NCI-H524 (cell line): ENCODE data around the gene EXOC2.
"Not testable (repeated sequence)": the region's sequence is repeated elsewhere in the genome, so short reads cannot be mapped to it uniquely, and the experiment has no call there.

Source experiments
- DNase-seq, 2 experiments: peaks; one replicate each; lab custom pipeline; 2025; lab: John Stamatoyannopoulos, UW

EXOC2 gene

GRCh38 chr6:679282-679681 lies 13.7 kb downstream of the EXOC2 start:
- no peak for DNase-seq

DNA sequence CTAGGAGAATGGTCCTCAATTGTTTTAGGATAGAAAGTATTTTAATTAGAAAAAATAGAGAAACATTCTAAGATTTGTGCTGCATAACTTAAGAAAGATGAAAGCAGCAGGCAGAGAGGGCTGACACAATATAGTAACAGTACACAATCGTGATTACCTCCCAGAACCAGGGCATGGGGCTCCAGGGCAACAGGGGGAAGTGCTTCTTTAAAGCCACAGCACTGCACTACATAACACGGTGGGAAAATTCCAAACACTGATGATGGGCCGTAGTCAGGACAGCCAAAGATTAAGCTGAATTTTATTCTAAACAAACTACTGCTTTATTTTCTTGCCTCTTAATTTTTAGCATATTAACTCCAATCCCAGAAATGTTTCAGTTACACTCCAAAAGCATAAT lies 14.4 kb downstream of the EXOC2 start:
- DNase-seq = no peak

- no peak for DNase-seq
Measured at GRCh38 chr6:677919-678318, 15.0 kb downstream of the EXOC2 start.

DNA sequence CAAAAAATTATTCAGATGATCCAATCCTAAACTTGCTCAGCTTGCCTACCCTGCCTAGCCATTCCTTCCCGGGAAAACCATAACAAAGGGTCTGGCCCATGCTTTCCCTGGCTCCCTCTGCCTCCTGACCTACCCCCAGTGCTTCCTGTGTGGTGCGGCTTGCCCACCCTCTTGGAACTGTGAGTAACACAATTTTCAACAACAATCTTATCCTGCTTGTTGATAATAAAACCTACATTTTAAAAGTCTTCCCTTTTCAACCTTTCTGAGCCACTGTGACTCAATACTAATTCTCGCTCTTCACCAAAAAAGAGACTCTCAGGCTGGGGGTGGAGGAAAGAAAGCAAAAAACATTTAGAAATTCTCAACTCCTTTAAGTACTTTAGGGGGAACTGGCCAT lies 18.0 kb downstream of the EXOC2 start:
- DNase-seq = no peak

- DNase-seq = no peak
Measured at GRCh38 chr6:674406-674805, 18.5 kb downstream of the EXOC2 start.

DNA sequence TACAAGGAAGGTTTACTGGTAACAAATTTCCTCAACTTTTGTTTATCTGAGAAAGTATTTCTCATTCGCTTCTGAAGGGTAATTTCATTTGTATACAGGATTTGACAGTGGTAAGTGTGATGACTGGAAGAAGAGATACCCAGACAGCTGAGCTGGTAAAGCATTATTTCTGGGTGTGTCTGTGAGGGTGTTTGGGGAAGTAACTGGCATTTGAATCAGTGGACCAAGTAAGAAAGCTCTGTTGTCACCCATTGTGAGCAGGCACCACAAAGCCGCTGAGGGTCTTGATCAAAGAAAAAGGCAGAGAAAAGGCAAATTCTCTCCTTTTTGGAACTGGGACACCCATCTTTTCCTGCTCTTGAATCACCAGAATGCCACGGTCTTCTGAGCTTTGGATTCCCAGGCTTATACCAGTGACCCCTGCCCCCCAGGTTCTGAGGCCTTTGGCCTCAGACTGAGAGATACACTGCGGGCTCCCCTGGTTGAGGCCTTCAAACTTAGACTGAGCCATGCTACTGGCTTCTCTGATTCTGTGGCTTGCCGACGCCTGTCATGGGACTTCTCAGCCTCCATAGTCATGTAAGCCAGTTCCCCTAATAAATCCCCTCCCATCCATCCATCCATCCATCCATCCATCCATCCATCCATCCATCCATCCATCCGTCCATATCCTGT lies 25.5 kb downstream of the EXOC2 start:
- DNase-seq = no peak

- no peak for DNase-seq
Measured at GRCh38 chr6:665403-666267, 27.3 kb downstream of the EXOC2 start.

- DNase-seq = not testable (repeated sequence)
Measured at GRCh38 chr6:663788-664187, 29.2 kb downstream of the EXOC2 start.

DNA sequence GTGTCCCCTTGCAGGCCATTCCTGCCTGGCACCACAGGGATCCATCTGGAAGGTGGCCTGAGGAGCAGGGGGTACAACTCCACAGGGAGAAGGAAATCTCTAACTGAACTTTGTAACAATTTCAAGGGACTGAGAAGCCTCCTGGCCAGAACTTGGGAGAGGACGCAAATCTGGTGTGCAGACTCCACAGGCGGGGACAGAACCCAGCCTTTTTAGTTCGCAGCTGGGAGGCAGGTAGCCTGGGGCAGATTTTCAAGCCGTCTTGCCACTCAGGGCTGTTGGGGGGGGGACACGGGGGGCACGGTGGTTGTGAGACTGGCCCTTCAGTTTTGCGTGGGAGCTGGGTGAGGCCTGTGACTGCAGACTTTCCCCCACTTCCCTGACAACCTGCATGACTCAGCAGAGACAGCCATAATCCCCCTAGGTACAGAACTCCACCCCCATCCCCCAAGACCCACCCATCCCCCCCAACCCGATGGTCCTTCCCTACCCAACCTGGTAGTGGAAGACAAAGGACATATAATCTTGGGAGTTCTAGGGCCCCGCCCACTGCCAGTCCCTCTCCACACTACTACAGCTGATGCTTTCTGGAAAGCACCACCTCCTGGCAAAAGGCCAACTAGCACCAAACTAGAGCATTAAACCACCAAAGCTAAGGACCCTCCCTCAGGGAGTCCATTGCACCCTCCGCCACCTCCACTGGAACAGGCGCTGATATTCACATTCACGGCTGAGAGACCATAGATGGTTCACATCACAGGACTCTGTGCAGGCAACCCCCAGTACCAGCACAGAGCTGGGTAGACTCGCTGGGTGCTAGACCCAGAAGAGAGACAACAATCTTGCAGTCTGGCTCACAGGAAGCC lies 33.0 kb downstream of the EXOC2 start:
- DNase-seq = no peak

GRCh38 chr6:658244-658643 lies 34.7 kb downstream of the EXOC2 start:
- DNase-seq = no peak

DNA sequence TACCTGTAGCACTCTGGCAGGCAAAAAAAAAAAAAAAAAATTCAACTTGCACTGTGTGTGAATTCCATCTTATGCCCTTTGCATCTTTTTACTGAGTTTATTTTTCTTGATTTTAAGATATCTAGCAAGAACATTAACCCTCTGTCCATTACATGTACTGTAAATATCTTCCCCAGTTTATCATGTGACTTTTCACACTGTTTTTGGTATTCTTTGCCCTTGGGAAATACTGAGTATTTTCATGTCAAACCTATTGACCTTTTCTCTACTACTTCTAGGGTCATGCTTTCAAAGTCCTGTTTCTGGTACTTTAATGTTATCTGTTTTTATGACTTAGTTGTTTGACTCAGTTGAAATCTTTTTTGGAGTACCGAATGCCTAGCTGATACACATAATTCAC lies 35.2 kb downstream of the EXOC2 start:
- no peak for DNase-seq

DNA sequence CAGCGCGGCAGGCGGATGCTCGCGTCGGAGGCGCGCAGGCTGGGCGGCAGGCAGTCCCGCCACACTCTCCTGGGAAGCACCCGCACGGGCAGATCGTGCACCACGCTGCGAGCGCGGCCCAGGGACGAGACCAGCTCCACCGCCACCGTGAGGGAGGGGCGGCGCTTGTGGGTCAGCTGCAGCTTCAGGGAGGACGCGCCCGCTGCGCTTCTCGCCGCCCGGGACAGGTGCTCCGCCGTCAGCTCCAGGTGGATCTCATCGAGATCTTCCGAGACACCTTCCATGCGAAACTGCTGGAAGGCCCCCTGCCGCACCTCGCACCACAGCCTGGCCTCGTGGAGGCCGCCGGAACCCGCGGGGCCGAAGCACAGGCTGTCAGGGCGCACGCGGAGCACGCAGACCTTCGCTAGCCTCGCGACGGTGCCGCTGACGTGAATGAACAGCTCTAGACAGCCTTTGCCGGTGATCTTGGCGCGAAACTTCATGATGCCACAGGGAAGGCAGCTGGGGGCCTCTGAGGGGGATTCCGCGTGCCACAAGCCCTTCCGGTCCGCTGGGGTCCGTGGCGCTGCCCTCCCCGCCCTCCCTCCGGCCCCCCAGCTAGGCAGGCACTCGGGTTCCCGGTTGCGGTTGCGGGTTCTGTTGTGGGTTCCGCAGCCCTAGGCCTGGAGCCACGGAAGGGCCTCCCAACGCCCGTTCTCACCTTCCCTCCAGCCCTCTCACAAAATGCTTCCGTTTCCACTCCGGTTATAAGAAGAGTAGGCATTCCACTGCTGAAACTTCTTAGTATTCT lies 36.3 kb downstream of the EXOC2 start, which contains the start of gene HUS1B:
HUS1B (minus strand) TSS at position 641 of the 793 bp plus-strand sequence; CDS start at position 485, 156 bp downstream.
- no peak for DNase-seq

DNA sequence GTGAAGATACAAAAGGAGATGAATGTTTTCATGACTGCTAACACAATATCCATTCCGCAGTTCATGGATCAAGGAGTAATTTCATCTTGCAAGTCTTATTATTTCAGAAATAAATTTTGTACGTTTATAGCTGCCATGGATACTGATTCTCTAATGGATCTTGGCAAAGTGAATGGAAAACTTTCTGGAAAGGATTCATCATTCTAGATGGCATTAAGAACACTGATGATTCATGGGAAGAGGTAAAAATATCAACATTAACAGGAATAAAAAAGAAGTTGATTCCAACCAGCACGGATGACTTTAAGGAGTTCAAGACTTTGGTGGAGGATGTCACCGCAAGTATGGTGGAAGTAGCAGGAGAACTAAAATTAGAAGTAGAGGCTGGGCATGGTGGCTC lies 38.8 kb downstream of the EXOC2 start:
- no peak for DNase-seq

- no peak for DNase-seq
Measured at GRCh38 chr6:652865-653264, 40.1 kb downstream of the EXOC2 start.

DNA sequence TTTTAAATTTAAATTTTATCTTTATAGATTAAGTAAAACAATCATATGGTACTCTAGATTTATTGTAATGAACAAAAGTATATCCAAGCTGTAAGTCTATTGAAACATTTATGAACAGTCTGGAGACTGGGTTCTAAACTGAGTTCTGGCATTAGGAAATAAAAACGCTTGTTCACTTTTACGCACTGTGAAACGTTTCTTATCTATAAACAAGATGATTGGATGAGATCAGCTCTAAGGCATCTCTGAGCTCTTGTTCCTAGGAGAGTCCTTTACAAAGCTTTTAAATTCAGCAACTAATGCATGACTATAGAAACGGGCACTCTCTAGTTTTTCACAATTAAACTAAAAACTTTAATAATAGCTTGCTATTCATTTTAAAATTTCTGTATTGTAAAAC lies 42.8 kb downstream of the EXOC2 start:
- no peak for DNase-seq

DNA sequence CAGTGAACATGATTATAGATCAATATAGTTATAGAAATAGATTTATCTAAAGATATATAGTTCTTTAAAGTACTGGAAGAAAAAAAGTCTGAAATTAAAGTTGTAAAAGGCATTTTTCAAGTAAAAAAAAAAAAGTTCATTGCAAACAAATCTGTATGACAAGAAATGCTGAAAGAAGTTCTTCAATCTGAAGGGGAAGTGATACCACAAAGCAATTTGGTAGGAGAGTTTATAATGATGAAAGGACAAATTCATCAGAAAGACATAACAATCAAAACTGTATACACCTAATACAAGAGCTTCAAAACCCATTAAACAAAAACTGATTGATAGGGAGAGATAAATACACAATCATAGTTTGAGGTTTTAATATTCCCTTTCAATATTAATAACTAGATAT lies 50.1 kb downstream of the EXOC2 start:
- no peak for DNase-seq

GRCh38 chr6:641225-641985 lies 51.5 kb downstream of the EXOC2 start:
- no peak for DNase-seq

DNA sequence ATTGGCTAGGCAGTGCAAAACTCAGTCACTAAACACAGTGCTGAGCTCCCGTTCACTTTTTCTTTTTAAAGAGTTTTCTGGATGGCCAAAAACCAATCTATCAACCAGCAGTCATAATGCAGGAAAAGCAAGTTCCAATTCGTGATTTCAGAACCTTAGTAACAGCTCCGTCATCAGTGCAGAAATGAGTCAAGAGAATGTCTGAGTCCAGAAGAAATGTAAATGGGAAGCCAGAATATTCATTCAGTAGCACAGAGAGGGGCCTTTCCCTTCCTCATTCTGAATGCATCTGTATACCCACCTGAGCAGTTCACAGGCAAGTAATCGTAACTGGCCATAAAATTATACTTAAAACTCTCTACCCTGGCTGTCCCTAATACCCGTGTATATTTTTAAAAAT lies 56.5 kb downstream of the EXOC2 start:
- no peak for DNase-seq

DNA sequence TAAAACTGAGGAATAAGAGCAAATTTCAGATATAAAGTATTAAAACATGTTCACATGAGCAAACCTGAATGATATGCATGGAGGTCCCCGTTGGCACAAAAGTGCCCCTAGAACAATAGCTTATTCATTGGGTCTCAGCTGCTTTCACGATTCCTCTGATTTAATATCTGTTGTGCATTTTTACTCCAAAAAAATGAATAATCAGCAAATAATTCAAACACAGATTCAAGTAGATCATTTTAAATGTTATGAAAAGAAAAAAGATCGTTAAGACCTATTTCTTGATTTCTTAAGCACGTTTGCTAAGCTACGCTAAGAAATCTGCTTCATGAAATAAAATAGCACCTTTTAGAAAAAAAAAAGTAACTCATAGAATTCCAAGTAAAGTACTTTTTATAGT lies 57.7 kb downstream of the EXOC2 start:
- no peak for DNase-seq

DNA sequence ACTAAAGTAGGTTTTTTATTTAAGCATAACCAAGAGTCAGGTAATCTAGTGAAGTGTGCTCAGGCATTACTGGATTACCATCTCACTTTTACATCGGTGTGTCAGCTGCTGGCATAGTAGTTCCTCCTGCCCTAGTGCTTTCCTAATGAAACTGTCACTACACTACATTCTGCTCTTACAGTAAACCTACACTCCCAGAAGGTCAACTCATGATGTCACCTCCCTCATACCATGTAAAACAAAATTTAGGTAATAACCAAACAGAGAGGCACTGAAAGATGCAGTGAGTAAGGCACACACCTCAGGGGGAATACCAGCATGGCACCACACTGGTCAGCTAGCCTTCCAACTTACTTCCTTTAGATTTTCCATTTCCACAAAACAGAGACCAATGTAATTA lies 59.3 kb downstream of the EXOC2 start:
- no peak for DNase-seq

- no peak for DNase-seq
Measured at GRCh38 chr6:628766-629165, 64.2 kb downstream of the EXOC2 start.
